IMR-90 (cell line): Measurements from ENCODE around the gene RAPGEFL1. TPM values are rescaled to one million over a fixed set of nuclear protein-coding genes. Genes with fewer than 3 reads are reported as not detected.

ENCODE experiments used
- ATAC-seq: fragments of 200-7000 bp; cut with Tn5 transposase; 2 replicates; pipeline ENCODE4 v1.9.1; 2020; ENCODE audit warnings: low read depth, mild to moderate bottlenecking, moderate library complexity
- BruUV-seq: library from RNA; stranded (reverse); fragments of 400-500 nt; replicated peaks from 2 replicates; lab custom pipeline; 2021; lab: Mats Ljungman, UMichigan
- CTCF ChIA-PET: fragments of 300-600 bp; formaldehyde crosslinking; extraction: SDS; loops from one replicate; lab custom pipeline; 2021; ENCODE audit warnings: antibody characterized with exemption; lab: Yijun Ruan, JAX
- POLR2A ChIA-PET: fragments of 300-600 bp; sonication (Branson Sonifier 250); formaldehyde crosslinking; loops from one replicate; lab custom pipeline; 2022; ENCODE audit warnings: antibody characterized with exemption; ENCODE audit not compliant: unreplicated experiment; lab: Charles Lee
- DNase-seq: peaks from one replicate; pipeline ENCODE4 v3.0.0; 2013
- H2AFZ ChIP-seq: replicated peaks from 2 replicates; pipeline ENCODE3; 2013; ENCODE audit warnings: low read length, mild to moderate bottlenecking; ENCODE audit not compliant: poor library complexity
- H2AK5ac ChIP-seq: 2 replicates; pipeline ENCODE4 v1.6.1; 2013; ENCODE audit warnings: low read depth, low read length, inconsistent platforms
- H2AK9ac ChIP-seq: replicated peaks from 2 replicates; pipeline ENCODE3; 2013; ENCODE audit warnings: mild to moderate bottlenecking, low read depth, low read length, moderate library complexity; ENCODE audit not compliant: poor library complexity
- H2BK120ac ChIP-seq: 2 replicates; pipeline ENCODE4 v1.6.1; 2013; ENCODE audit warnings: low read depth, low read length, inconsistent platforms
- H2BK15ac ChIP-seq: 3 replicates; pipeline ENCODE4 v1.6.1; 2013; ENCODE audit warnings: low read depth, low read length, inconsistent platforms
- H2BK20ac ChIP-seq: 2 replicates; pipeline ENCODE4 v1.6.1; 2013; ENCODE audit warnings: low read depth, mild to moderate bottlenecking, inconsistent platforms, low read length, moderate library complexity
- H2BK5ac ChIP-seq: 2 replicates; pipeline ENCODE4 v1.6.1; 2013; ENCODE audit warnings: mild to moderate bottlenecking, low read depth, low read length, inconsistent platforms; ENCODE audit not compliant: poor library complexity, severe bottlenecking
- H3K14ac ChIP-seq: replicated peaks from 2 replicates; pipeline ENCODE4 v1.6.1; 2013; ENCODE audit warnings: low read depth, low read length, inconsistent platforms
- H3K18ac ChIP-seq: 2 replicates; pipeline ENCODE4 v1.6.1; 2013; ENCODE audit warnings: low read depth, low read length, control low read depth
- H3K23ac ChIP-seq: 2 replicates; pipeline ENCODE4 v1.6.1; 2013; ENCODE audit warnings: low read depth, low read length, inconsistent platforms
- H3K27ac ChIP-seq: 2 replicates; pipeline ENCODE4 v1.5.1; 2013; ENCODE audit warnings: mild to moderate bottlenecking, control low read depth, low read length; ENCODE audit not compliant: insufficient read depth
- H3K27me3 ChIP-seq: 2 replicates; pipeline ENCODE4 v1.6.1; 2013; ENCODE audit warnings: low read length; ENCODE audit not compliant: control insufficient read depth, insufficient read depth
- H3K36me3 ChIP-seq: 2 replicates; pipeline ENCODE4 v1.6.1; 2013; ENCODE audit warnings: low read length, mixed read lengths; ENCODE audit not compliant: control insufficient read depth, insufficient read depth
- H3K4ac ChIP-seq: 2 replicates; pipeline ENCODE4 v1.6.1; 2013; ENCODE audit warnings: low read depth, low read length, inconsistent platforms
- H3K4me1 ChIP-seq: 2 replicates; pipeline ENCODE4 v1.6.1; 2013; ENCODE audit warnings: low read length, mixed read lengths; ENCODE audit not compliant: control insufficient read depth, insufficient read depth
- H3K4me2 ChIP-seq: 2 replicates; pipeline ENCODE4 v1.6.1; 2013; ENCODE audit warnings: low read depth, mild to moderate bottlenecking, control low read depth, low read length, moderate library complexity
- H3K4me3 ChIP-seq: 2 replicates; pipeline ENCODE4 v1.5.1; 2013; ENCODE audit warnings: low read depth, mild to moderate bottlenecking, control low read depth, low read length, moderate library complexity; ENCODE audit not compliant: insufficient read depth
- H3K56ac ChIP-seq: 2 replicates; pipeline ENCODE4 v1.6.1; 2013; ENCODE audit warnings: low read length, inconsistent platforms; ENCODE audit not compliant: insufficient read depth; ENCODE audit errors: extremely low read depth
- H3K79me1 ChIP-seq, 2 experiments: 2 replicates each; pipeline ENCODE4 v1.6.1; 2013; ENCODE audit warnings: low read length in 2 of 2, inconsistent platforms in 1 of 2, low read depth in 1 of 2
- H3K9ac ChIP-seq: 2 replicates; pipeline ENCODE4 v1.6.1; 2013; ENCODE audit warnings: low read depth, low read length, control low read depth
- H3K9me1 ChIP-seq: 2 replicates; pipeline ENCODE4 v1.6.1; 2013; ENCODE audit warnings: low read length, inconsistent platforms; ENCODE audit not compliant: insufficient read depth
- H3K9me3 ChIP-seq: 2 replicates; pipeline ENCODE4 v1.6.1; 2013; ENCODE audit warnings: low read length; ENCODE audit not compliant: control insufficient read depth, insufficient read depth
- H4K20me1 ChIP-seq: 2 replicates; pipeline ENCODE4 v1.6.1; 2013; ENCODE audit warnings: low read length, inconsistent platforms; ENCODE audit not compliant: insufficient read depth
- H4K5ac ChIP-seq: 2 replicates; pipeline ENCODE4 v1.6.1; 2013; ENCODE audit warnings: mild to moderate bottlenecking, low read depth, low read length, control low read depth
- H4K8ac ChIP-seq, 2 experiments: 2 replicates each; pipeline ENCODE4 v1.6.1; 2013; ENCODE audit warnings: low read depth in 2 of 2, low read length in 2 of 2, control low read depth in 1 of 2, inconsistent platforms in 1 of 2
- H4K91ac ChIP-seq: 2 replicates; pipeline ENCODE4 v1.6.1; 2013; ENCODE audit warnings: low read depth, low read length, inconsistent platforms; ENCODE audit not compliant: insufficient read depth
- BHLHE40 ChIP-seq: fragments of 150-350 bp; IDR thresholded peaks from 2 replicates; pipeline ENCODE4 v1.6.1; 2016; ENCODE audit warnings: mild to moderate bottlenecking, low read depth, low read length
- CEBPB ChIP-seq: IDR thresholded peaks from 2 replicates; pipeline ENCODE4 v1.6.1; 2012; ENCODE audit warnings: low read depth, low read length, improper control_type of control experiment
- CHD1 ChIP-seq: IDR thresholded peaks from 2 replicates; pipeline ENCODE4 v1.6.1; 2012; ENCODE audit warnings: low read depth, low read length, improper control_type of control experiment
- FOS ChIP-seq: fragments of 150-350 bp; IDR thresholded peaks from 2 replicates; pipeline ENCODE4 v1.6.1; 2016; ENCODE audit warnings: low read depth, low read length
- MAFK ChIP-seq: IDR thresholded peaks from 2 replicates; pipeline ENCODE4 v1.6.1; 2012; ENCODE audit warnings: low read depth, low read length, improper control_type of control experiment
- MAZ ChIP-seq: IDR thresholded peaks from 2 replicates; pipeline ENCODE4 v1.6.1; 2012; ENCODE audit warnings: low read depth, mild to moderate bottlenecking, low read length, improper control_type of control experiment, moderate library complexity, borderline replicate concordance
- MXI1 ChIP-seq: IDR thresholded peaks from 2 replicates; pipeline ENCODE4 v1.6.1; 2012; ENCODE audit warnings: low read depth, mild to moderate bottlenecking, low read length, moderate library complexity, borderline replicate concordance
- NFE2L2 ChIP-seq: fragments of 150-350 bp; IDR thresholded peaks from 2 replicates; pipeline ENCODE4 v1.6.1; 2016; ENCODE audit warnings: low read depth, mild to moderate bottlenecking, low read length
- POLR2A ChIP-seq: IDR thresholded peaks from 2 replicates; pipeline ENCODE4 v1.6.1; 2012; ENCODE audit warnings: mild to moderate bottlenecking, low read depth, low read length
- RAD21 ChIP-seq: IDR thresholded peaks from 2 replicates; pipeline ENCODE4 v1.6.1; 2012; ENCODE audit warnings: low read length, improper control_type of control experiment
- RCOR1 ChIP-seq: IDR thresholded peaks from 2 replicates; pipeline ENCODE4 v1.6.1; 2012; ENCODE audit warnings: mild to moderate bottlenecking, low read length, improper control_type of control experiment; ENCODE audit not compliant: insufficient replicate concordance
- RFX5 ChIP-seq: IDR thresholded peaks from 2 replicates; pipeline ENCODE4 v1.8.0; 2012; ENCODE audit warnings: low read depth, mild to moderate bottlenecking, low read length, moderate library complexity
- SMC3 ChIP-seq: fragments of 150-350 bp; IDR thresholded peaks from 2 replicates; pipeline ENCODE4 v1.6.1; 2016; ENCODE audit warnings: low read depth, mild to moderate bottlenecking, antibody characterized with exemption, low read length, moderate library complexity
- WGBS, 2 experiments: methylation state at CpG; one replicate each; pipeline versions ENCODE4 v1.1.5 to v1.1.7; 2013; ENCODE audit warnings: missing lambda C conversion rate in 2 of 2; ENCODE audit not compliant: insufficient read length in 1 of 2; ENCODE audit errors: extremely low coverage in 2 of 2; 5-methylcytosine and 5-hydroxymethylcytosine counted together
- dilution Hi-C: fragments of 300-500 bp; cut with HindIII; formaldehyde crosslinking; loops from one replicate; pipeline ENCODE4 v1.14.3; 2018; ENCODE audit warnings: low sequenced_read_pairs; ENCODE audit not compliant: unreplicated experiment
- in situ Hi-C: fragments of 300-500 bp; cut with MboI; formaldehyde crosslinking; loops from 3 replicates; pipeline ENCODE4 v1.14.3; 2019; ENCODE audit warnings: low sequenced_read_pairs, inconsistent platforms, mixed read lengths
- intact Hi-C: fragments of 100-400 bp; cut with micrococcal nuclease; formaldehyde crosslinking; loops from 2 replicates; pipeline ENCODE4 v1.10.0; 2022
- polyA plus RNA-seq, 3 experiments: library from polyadenylated mRNA; depleted of rRNA; stranded (reverse); fragments of >200 nt; gene quantifications; 2 replicates each; pipeline ENCODE4 v1.2.3, GENCODE V29; 2012; ENCODE audit warnings: low replicate concordance in 1 of 3
- total RNA-seq: library from RNA; depleted of rRNA; stranded (reverse); fragments of >200 nt; gene quantifications from 2 replicates; pipeline ENCODE4 v1.2.3, GENCODE V29; 2012
- TF ChIP-seq, protein P1 (sequence below): fragments of 150-350 bp; IDR thresholded peaks from 2 replicates; pipeline ENCODE4 v1.6.1; 2017; ENCODE audit warnings: mild to moderate bottlenecking, antibody characterized with exemption, low read length, low read depth
- TF ChIP-seq, protein P2 (sequence below): fragments of 150-350 bp; IDR thresholded peaks from 2 replicates; pipeline ENCODE4 v1.6.1; 2016; ENCODE audit warnings: low read depth, mild to moderate bottlenecking, low read length, moderate library complexity, borderline replicate concordance

Gene RAPGEFL1
- total and polyA plus RNA-seq, 2 of the 4 experiments (the other 2 are of a cell fraction): 0.54 to 5.6 TPM

DNA sequence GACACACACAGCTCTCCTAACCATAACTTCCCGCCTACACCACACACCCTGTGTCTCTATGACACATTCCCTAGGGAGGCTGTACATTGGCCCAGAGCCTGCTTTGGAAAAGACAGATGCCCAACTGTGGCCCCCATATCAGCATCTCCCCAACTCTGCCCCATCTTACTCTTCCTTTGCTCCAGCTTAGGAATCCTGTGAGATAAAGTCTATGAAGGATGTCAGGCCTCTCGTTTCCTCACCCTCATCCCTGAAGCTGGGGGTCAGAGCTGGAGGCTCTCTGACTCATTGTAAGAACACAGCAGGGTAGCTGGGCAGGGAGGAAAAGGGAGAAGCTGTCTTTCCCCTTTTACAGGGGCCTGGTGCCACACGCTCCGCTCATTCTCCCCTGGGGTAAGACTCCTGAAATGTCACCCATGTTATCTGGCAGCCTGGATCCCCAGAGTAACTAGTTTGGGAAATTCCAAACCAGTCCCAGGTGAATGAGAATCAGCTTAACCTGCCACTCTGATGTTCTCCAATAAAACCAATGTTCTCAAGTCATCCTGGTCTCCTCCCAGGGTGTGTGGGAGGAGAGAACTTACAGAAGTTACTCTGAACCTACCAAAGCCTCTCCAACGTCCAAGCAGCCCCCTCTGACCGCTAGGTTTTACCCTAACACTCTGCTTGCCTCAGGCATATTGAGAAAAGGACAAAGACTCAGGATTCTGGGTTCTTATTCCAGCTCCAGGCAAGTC is 2.8 kb downstream of the RAPGEFL1 start:
- H4K8ac ChIP-seq: no peak overlapping the region
- no peak overlapping the region for H3K14ac ChIP-seq
- H3K4ac ChIP-seq: no peak overlapping the region
- no peak overlapping the region for H3K56ac ChIP-seq
- peak overlapping the region; percentile 35 for H2AK9ac ChIP-seq
- H3K4me1 ChIP-seq: peaks cover 17% of the 10 kb centered on the region
- ChIA-PET POLR2A (no interaction called here), CTCF (interaction anchor here (1.0 kb wide), 1 partner anchor 12 kb away, joined by 3 read pairs; no protein-coding TSS in a partner anchor)
- H3K4me2 ChIP-seq: no peak overlapping the region; the same call in 1 of the 2 replicates
- H4K91ac ChIP-seq: no peak overlapping the region
- no peak overlapping the region for H2BK15ac ChIP-seq
- H3K4me3 ChIP-seq: no peak overlapping the region
- DNase-seq (peak; percentile 70), ATAC-seq (peak; percentile 74)
- H3K79me1 ChIP-seq: peaks cover 0 to 10% of the 10 kb centered on the region in 2 experiments; a peak in 1 of 4 replicates
- H3K9me1 ChIP-seq: peaks cover 8% of the 10 kb centered on the region; the same call in 1 of the 2 replicates
- H2BK20ac ChIP-seq: no peak overlapping the region
- no peak overlapping the region for H3K9ac ChIP-seq
- H3K23ac ChIP-seq: no peak overlapping the region
- WGBS, 2 experiments: no CpG with 5 or more reads among the region's 6 CpGs
- H3K9me3 ChIP-seq: no peaks in the 10 kb centered on the region
- dilution Hi-C loops: no loop called here
- H3K36me3 ChIP-seq: peaks cover 13% of the 10 kb centered on the region
- BruUV-seq: no TSS peak
- in situ Hi-C loops: no loop called here
- H2BK5ac ChIP-seq: no peak overlapping the region
- peaks cover 14% of the 10 kb centered on the region for H4K20me1 ChIP-seq
- no peak overlapping the region for H2BK120ac ChIP-seq
- H3K18ac ChIP-seq: no peak overlapping the region
- no peak overlapping the region for H2AFZ ChIP-seq
- no peak overlapping the region for H4K5ac ChIP-seq
- H2AK5ac ChIP-seq: no peak overlapping the region
- intact Hi-C loops: no loop called here
- no peaks in the 10 kb centered on the region for H3K27me3 ChIP-seq
- H3K27ac ChIP-seq: no peak overlapping the region
- TF ChIP-seq BHLHE40: no peak
- 0 out of 2 replicates have a peak, but pooled peaks have one; percentile 19 for TF ChIP-seq FOS
- TF ChIP-seq CEBPB: peak; percentile 34; the same call in 1 of the 2 replicates
- TF ChIP-seq RFX5: no peak
- no peak for TF ChIP-seq MAFK
- TF ChIP-seq SMC3: no peak
- no peak for TF ChIP-seq MXI1
- TF ChIP-seq POLR2A: no peak
- TF ChIP-seq RCOR1: no peak
- TF ChIP-seq CHD1: no peak
- TF ChIP-seq, protein P1, sequence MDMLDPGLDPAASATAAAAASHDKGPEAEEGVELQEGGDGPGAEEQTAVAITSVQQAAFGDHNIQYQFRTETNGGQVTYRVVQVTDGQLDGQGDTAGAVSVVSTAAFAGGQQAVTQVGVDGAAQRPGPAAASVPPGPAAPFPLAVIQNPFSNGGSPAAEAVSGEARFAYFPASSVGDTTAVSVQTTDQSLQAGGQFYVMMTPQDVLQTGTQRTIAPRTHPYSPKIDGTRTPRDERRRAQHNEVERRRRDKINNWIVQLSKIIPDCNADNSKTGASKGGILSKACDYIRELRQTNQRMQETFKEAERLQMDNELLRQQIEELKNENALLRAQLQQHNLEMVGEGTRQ: no peak
- TF ChIP-seq, protein P2, sequence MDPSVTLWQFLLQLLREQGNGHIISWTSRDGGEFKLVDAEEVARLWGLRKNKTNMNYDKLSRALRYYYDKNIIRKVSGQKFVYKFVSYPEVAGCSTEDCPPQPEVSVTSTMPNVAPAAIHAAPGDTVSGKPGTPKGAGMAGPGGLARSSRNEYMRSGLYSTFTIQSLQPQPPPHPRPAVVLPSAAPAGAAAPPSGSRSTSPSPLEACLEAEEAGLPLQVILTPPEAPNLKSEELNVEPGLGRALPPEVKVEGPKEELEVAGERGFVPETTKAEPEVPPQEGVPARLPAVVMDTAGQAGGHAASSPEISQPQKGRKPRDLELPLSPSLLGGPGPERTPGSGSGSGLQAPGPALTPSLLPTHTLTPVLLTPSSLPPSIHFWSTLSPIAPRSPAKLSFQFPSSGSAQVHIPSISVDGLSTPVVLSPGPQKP: no peak
- TF ChIP-seq MAZ: peak; percentile 73; the same call in 1 of the 2 replicates
- TF ChIP-seq NFE2L2: no peak
- TF ChIP-seq RAD21: no peak
